Putamen (tissue), 1 donor: ENCODE data around the gene UBASH3B.
"Not testable (repeated sequence)": the region's sequence is repeated elsewhere in the genome, so short reads cannot be mapped to it uniquely, and the experiment has no call there.

Experiments
- DNase-seq: peaks from one replicate; pipeline ENCODE4 v3.0.0-alpha.2; 2016; ENCODE audit warnings: low spot score

The UBASH3B gene

DNA sequence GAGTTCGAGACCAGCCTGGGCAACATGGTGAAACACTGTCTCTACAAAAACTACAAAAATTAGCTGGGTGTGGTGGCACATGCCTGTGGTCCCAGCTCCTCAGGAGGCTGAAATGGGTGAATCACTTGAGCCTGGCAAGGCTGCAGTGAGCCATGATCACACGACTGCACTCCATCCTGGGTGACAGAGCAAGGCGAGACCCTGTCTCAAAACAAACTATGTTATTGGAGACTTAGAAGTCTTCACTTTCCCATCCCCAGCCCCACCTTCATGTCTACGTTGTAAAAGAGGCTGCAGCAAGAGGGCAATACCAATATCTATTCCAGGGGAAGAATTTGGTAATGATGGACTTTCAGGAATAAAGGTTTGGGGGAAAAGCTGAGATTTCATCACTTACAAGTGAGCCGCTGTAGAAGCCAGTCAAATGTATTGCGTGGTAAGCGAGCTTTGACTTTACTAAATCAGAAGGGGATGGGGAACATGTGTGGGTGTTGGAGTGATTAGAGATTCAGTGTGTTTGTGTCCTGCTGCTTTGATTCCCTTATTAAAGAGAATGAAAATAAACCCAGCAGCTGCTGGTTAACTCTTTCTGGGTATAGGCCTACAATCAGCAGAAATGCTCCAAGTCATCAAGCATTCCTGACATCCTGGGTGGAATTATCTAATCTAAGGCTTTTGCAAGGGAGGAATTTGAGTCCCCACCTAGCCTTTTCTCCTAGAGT, 53.7 kb downstream of the UBASH3B start:
- no peak for DNase-seq

DNA sequence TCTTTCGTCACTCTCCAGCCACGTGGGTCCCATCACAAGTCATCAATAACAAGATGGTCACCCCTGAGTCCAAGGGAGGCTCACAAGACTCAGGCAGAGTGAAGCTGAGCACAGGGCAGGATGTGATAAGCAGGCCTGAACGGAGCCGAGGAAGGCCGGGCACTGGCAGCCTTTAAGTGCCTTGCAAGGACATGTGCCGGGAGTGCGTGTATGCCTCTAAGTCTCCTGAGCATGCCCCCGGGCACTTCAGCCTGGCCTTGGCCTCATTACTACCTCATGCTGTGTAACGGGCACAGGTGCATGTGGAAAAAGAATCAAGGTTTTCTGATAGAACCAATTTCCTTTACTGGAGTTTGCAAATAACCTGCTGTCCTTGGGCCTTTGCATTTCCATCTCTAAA, 55.8 kb downstream of the UBASH3B start:
- DNase-seq = no peak

DNA sequence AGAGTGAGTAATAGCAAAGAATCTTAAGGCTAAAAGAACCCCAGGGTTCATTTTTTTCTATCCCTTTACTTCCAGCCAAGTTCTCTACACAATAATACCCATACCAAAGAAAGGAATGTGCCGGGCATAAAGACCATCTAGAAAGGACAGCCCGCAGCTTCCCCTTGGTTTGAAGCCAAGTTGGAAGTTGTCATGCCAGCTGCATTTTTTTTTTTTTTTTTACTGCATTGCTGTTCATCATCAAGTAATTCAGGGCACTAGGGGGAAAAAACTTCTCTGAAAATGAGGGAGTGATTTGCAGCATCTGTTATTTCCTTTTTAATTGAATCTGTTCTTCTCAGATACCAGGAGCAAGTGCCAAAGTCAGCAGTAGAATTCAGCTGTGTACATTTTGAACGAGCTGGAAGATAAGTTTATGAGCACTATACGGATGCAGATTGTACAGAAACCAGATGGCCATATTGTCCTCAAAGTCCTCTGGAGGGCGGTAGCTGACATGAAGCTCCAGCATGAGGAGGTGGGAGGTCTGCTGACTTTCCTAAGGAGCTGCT, 56.4 kb downstream of the UBASH3B start:
- no peak for DNase-seq

- no peak for DNase-seq
Observed at GRCh38 chr11:122714004-122714403, 58.5 kb downstream of the UBASH3B start.

- DNase-seq = no peak
Observed at GRCh38 chr11:122714484-122714883, 59.0 kb downstream of the UBASH3B start.

DNA sequence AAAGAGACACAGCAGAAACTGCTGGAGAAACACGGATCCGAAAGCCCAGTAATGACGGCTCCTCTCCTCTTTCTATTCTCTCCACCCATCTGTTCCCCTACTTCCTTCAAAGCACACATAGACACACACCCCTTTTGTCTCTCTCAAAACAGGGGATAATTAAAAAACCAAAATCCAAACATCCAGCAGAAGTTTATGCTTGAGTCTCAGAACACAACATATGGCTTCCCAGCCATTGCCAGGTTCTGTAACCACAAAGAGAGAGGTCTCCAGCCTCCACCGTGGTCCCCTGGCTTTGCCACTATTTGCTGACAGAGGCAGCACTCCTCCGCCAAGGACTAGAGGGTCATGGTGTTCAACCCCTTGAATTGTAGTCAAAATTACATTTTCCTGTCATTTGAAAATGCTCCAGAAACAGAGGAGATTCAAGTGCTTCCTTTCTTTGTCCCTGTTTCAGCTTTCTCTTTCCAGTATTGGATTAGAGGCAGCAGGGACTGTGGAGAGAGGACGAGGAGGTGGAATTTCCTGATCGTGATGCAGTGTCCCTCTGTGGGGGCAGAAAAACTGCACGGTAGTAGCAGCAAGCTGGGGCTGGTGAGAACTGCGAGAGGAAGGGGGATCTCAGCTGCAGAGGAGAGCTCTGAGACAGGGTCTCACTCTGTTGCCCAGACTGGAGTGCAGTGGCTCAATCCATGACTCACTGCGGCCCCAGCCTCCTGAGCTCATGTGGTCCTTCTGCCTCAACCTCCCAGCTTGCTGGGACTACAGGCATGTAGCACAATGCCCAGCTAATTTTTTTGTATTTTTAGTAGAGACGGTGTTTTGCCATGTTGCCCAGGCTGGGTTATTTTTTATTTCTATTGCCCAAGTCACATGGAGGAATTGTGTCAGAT, 60.3 kb downstream of the UBASH3B start:
- no peak for DNase-seq

- DNase-seq = no peak
Observed at GRCh38 chr11:122717264-122717867, 61.8 kb downstream of the UBASH3B start.

GRCh38 chr11:122720107-122720881, 64.8 kb downstream of the UBASH3B start:
- no peak for DNase-seq

DNA sequence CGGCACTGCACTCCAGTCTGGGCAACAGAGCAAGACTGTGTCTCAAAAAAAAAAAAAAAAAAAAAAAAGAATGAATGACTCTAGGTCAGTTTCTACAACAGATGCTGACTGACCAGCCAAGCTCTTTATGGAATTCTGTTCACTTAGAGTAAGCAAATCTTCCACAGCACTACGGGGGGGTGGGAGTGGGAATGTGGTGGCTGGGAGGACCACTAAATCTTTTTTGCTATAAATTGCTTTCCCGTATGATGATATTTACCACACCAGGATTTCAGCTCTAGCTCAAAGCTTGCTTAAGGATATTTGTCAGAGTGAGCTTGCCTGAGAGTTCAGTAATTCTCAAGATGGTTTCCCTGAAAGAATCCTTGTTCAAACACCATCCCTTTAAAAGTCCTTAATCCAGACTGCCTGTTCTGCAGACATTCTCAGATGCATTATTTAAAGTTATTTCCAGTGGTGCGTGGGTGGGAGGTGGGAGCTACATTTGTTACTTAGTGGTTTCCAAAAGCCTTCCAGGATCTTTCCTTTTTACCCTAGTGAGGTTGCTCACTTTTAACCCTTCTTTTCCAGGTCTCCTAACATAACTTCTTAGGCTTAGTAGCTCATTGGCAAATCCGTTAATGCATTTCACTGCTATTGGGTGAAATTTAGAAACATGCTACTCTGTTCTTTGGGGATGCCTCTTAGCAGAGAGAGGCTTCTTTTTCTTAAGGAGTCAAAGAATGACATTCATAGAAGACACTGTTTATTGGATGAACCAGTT, 65.9 kb downstream of the UBASH3B start:
- DNase-seq = peak; percentile 39

- DNase-seq = no peak
Observed at GRCh38 chr11:122721964-122722266, 66.4 kb downstream of the UBASH3B start.

- DNase-seq = no peak
Observed at GRCh38 chr11:122723106-122723505, 67.6 kb downstream of the UBASH3B start.

DNA sequence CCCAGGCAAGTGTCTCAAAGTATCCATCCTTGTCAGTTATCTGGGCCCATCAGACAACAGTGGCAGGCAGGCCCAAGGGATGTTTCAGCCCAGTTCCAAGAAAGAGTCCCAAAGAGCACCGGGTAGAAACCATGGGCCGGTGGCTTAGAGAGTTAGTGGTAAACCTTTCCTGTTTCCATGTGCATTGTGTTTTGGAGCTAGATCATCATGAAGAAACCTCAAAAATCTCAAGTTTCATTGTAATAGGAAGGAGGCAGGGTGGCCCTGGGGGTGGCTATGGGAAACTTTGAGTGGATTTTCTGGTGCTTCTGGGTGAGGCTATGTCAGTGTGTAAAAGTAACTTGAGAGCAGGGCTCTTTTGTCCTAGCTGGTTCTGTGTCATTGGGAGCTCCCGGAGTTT, 68.1 kb downstream of the UBASH3B start:
- DNase-seq = no peak

GRCh38 chr11:122724520-122724919, 69.0 kb downstream of the UBASH3B start:
- no peak for DNase-seq

GRCh38 chr11:122726028-122726427, 70.5 kb downstream of the UBASH3B start:
- DNase-seq = no peak

- DNase-seq = no peak
Observed at GRCh38 chr11:122727101-122727929, 71.8 kb downstream of the UBASH3B start.

- DNase-seq = no peak
Observed at GRCh38 chr11:122728561-122728960, 73.0 kb downstream of the UBASH3B start.

- no peak for DNase-seq
Observed at GRCh38 chr11:122729139-122729538, 73.6 kb downstream of the UBASH3B start.

DNA sequence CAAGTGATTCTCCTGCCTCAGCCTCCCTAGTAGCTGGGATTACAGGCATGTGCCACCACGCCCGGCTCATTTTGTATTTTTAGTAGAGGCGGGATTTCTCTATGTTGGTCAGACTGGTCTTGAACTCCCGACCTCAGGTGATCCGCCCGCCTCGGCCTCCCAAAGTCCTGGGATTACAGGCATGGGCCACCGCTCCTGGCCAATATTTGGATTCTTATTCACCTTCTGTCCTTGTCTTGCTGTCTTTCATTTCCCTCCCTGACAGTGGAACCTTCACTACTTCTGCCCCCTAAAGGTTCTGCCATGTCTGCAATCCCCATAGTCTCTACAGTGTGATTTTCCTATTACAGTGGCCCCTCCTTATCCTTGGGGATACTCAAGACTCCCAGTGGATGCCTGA, 75.2 kb downstream of the UBASH3B start:
- not testable (repeated sequence) for DNase-seq

- no peak for DNase-seq
Observed at GRCh38 chr11:122731500-122731913, 76.0 kb downstream of the UBASH3B start.
